ENCODE measurements around the gene NPIPB2. TPM values are rescaled to one million over a fixed set of nuclear protein-coding genes. Genes with fewer than 3 reads are reported as not detected.

NPIPB2 gene
- polyA plus RNA-seq, 1 donor (not counting 4 experiments of a cell fraction or from before 2014, with no cell fraction given) = 5.5 TPM

- Histone ChIP-seq H3K36me3 (ENCODE audit: control insufficient read depth in 2 of 2, extremely low read depth in 1 of 2, insufficient read depth in 2 of 2, low read length in 2 of 2) (peaks cover 3 to 16% of the 10 kb centered on the region in 2 experiments), H3K4me3 (ENCODE audit: control insufficient read depth in 2 of 3, extremely low read depth in 1 of 3, insufficient read depth in 2 of 3, low read depth in 1 of 3, low read length in 3 of 3) (no peak overlapping the region), H3K4me1 (ENCODE audit: control insufficient read depth, extremely low read depth, insufficient read depth, low read length) (peaks cover 3% of the 10 kb centered on the region), H4K20me1 (ENCODE audit: control insufficient read depth, extremely low read depth, insufficient read depth, low read length) (peaks cover 33% of the 10 kb centered on the region), H3K27ac (ENCODE audit: control insufficient read depth, insufficient read depth, low read length) (no peak overlapping the region), H3K27me3 (ENCODE audit: control insufficient read depth, extremely low read depth, insufficient read depth, low read length) (no peaks in the 10 kb centered on the region), H3K4me2 (ENCODE audit: control insufficient read depth, extremely low read depth, insufficient read depth, low read depth, low read length) (no peak overlapping the region), H3K9me1 (ENCODE audit: control insufficient read depth, extremely low read depth, insufficient read depth, low read length) (no peaks in the 10 kb centered on the region), H2AFZ (ENCODE audit: control insufficient read depth, low read length) (no peak overlapping the region), H3K79me2 (ENCODE audit: control insufficient read depth, insufficient read depth, low read length) (peaks cover 97% of the 10 kb centered on the region), H3K9me3 (ENCODE audit: control insufficient read depth, low read depth, low read length) (no peaks in the 10 kb centered on the region), H3K9ac (ENCODE audit: control insufficient read depth, extremely low read depth, insufficient read depth, low read length) (no peak overlapping the region)
- FAIRE-seq (no peak), DNase-seq (ENCODE audit: low read depth, low spot score) (no peak)
- dilution Hi-C loops (cut with MboI; ENCODE audit: extremely low pct_ligation_motif_present, low sequenced_read_pairs) = no loop called here
- TF ChIP-seq CTCF (optimal IDR thresholded peaks at IDR 0.05 in 1 of 3, IDR thresholded peaks at IDR 0.05 in 1 of 3, conservative IDR thresholded peaks at IDR 0.05 in 1 of 3; ENCODE audit: extremely low read depth in 1 of 3, insufficient read depth in 2 of 3, low read length in 3 of 3) = no peak
- TF ChIP-seq EZH2 (IDR thresholded peaks at IDR 0.05; ENCODE audit: low read length) = no peak
Observed at GRCh38 chr16:11907160-11907970, 34.5 kb downstream of the NPIPB2 start.

GRCh38 chr16:11903906-11904305 lies 37.9 kb downstream of the NPIPB2 start:
- H3K27me3 ChIP-seq (ENCODE audit: control insufficient read depth, extremely low read depth, insufficient read depth, low read length) = no peaks in the 10 kb centered on the region
- H3K4me1 ChIP-seq (ENCODE audit: control insufficient read depth, extremely low read depth, insufficient read depth, low read length) = no peaks in the 10 kb centered on the region
- H3K9me1 ChIP-seq (ENCODE audit: control insufficient read depth, extremely low read depth, insufficient read depth, low read length) = no peaks in the 10 kb centered on the region
- H3K4me3 ChIP-seq (ENCODE audit: control insufficient read depth in 2 of 3, extremely low read depth in 1 of 3, insufficient read depth in 2 of 3, low read depth in 1 of 3, low read length in 3 of 3) = no peak overlapping the region
- FAIRE-seq (no peak), DNase-seq (ENCODE audit: low read depth, low spot score) (no peak)
- dilution Hi-C loops (cut with MboI; ENCODE audit: extremely low pct_ligation_motif_present, low sequenced_read_pairs) = no loop called here
- no peak for TF ChIP-seq CTCF (optimal IDR thresholded peaks at IDR 0.05 in 1 of 3, IDR thresholded peaks at IDR 0.05 in 1 of 3, conservative IDR thresholded peaks at IDR 0.05 in 1 of 3; ENCODE audit: extremely low read depth in 1 of 3, insufficient read depth in 2 of 3, low read length in 3 of 3)
- no peak for TF ChIP-seq EZH2 (IDR thresholded peaks at IDR 0.05; ENCODE audit: low read length)
- H2AFZ ChIP-seq (ENCODE audit: control insufficient read depth, low read length) = no peak overlapping the region
- no peak overlapping the region for H3K27ac ChIP-seq (ENCODE audit: control insufficient read depth, insufficient read depth, low read length)
- no peak overlapping the region for H3K4me2 ChIP-seq (ENCODE audit: control insufficient read depth, extremely low read depth, insufficient read depth, low read depth, low read length)
- H3K79me2 ChIP-seq (ENCODE audit: control insufficient read depth, insufficient read depth, low read length) = peaks cover 95% of the 10 kb centered on the region
- H3K9me3 ChIP-seq (ENCODE audit: control insufficient read depth, low read depth, low read length) = no peaks in the 10 kb centered on the region
- H3K9ac ChIP-seq (ENCODE audit: control insufficient read depth, extremely low read depth, insufficient read depth, low read length) = no peak overlapping the region
- H3K36me3 ChIP-seq (ENCODE audit: control insufficient read depth in 2 of 2, extremely low read depth in 1 of 2, insufficient read depth in 2 of 2, low read length in 2 of 2) = peaks cover 3 to 16% of the 10 kb centered on the region in 2 experiments
- H4K20me1 ChIP-seq (ENCODE audit: control insufficient read depth, extremely low read depth, insufficient read depth, low read length) = peaks cover 31% of the 10 kb centered on the region
